Endothelial cell of umbilical vein (primary cell): ENCODE results near the gene OCA2.

Source experiments
- CTCF ChIP-seq, 2 donors: IDR thresholded peaks; 1 replicate in 1 of 2; 2 replicates in 1 of 2; pipeline ENCODE4 v1.5.1; 2011; ENCODE audit warnings: low read length in 2 of 2, mild to moderate bottlenecking in 2 of 2, moderate library complexity in 2 of 2, control low read depth in 1 of 2, inconsistent platforms in 1 of 2, low read depth in 1 of 2; ENCODE audit not compliant: insufficient read depth in 1 of 2; ENCODE audit errors: extremely low read depth in 1 of 2
- EZH2 ChIP-seq: IDR thresholded peaks from 2 replicates; pipeline ENCODE4 v1.6.1; 2012; ENCODE audit warnings: borderline replicate concordance, low read depth, mild to moderate bottlenecking, moderate library complexity, low read length, inconsistent platforms; ENCODE audit not compliant: severe bottlenecking
- POLR2A ChIP-seq: IDR thresholded peaks from 2 replicates; pipeline ENCODE4 v1.6.1; 2012; ENCODE audit warnings: low read depth, mild to moderate bottlenecking, control low read depth, low read length
- POLR2AphosphoS5 ChIP-seq: IDR thresholded peaks from 2 replicates; pipeline ENCODE4 v1.6.1; 2012; ENCODE audit warnings: low read depth, mild to moderate bottlenecking, control low read depth, low read length, moderate library complexity; ENCODE audit not compliant: insufficient read depth

- TF ChIP-seq CTCF (IDR thresholded peaks at IDR 0.05; ENCODE audit: extremely low read depth in 1 of 2, insufficient read depth in 1 of 2, low read depth in 1 of 2, low read length in 2 of 2) (no peak), POLR2A (no peak), POLR2AphosphoS5 (no peak), EZH2 (no peak)
Measured at GRCh38 chr15:27993544-27993943, 105.6 kb downstream of the OCA2 start.
